Measurements from ENCODE around the gene TRPC4.
A peak's percentile ranks its signal among the peaks of the same experiment; 100 is the strongest.

TRPC4 gene

DNA sequence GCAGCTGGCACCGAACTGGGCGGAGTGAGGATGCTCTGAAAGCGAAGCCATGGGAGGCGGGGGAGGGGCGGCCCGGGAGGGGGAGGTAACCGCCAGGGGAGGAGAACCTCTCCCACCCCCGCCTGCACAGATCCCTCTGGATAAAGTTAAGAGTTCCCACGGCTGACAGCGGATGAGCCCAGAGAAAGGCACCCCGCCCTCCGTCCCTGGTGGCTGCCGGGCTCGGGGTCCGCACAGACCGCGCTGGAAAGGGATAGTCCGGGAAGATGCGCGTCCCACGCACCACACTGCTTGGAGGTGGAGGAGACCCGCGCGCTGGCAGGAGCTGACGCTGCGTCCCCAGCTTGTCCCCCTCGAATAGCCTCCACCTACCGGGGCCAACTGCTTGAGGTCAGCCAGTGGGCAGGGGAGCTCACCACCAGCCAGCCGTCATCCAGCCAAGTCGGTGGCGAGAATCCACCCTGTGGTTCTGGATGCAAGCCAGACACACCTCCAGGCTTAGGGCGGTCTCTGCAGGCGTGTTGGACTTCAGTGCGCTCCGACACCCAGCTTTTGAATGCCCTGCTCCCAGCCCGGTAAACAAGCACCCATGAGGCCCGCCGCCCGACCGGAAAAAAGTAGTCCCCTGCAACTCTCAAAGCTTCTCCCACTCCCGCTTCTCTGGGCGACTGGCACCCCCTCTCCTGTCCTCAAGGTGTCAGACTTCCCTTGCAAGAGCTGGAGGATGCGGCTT, at the start of gene TRPC4:
Gene TRPC4 (minus strand): TSS at position 17 of the 733 bp plus-strand sequence. CDS start 86,439 bp downstream, outside the sequence.
- no peak for FAIRE-seq

DNA sequence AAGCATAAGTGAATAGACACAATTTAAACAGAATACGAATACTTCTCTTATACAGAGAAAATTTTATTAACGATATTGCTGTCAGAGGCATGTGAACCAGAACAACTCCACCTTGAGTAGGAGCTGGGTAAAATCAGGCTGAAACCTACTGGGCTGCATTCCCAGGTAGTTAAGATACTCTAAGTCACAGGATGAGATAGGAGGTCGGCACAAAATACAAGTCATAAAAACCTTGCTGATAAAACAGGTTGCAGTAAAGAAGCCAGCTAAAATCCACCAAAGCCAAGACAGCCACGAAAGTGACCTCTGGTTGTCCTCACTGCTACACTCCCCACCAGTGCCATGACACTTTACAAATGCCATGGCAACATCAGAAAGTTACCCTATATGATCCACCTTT, 49.2 kb upstream of the TRPC4 start:
- FAIRE-seq = no peak

DNA sequence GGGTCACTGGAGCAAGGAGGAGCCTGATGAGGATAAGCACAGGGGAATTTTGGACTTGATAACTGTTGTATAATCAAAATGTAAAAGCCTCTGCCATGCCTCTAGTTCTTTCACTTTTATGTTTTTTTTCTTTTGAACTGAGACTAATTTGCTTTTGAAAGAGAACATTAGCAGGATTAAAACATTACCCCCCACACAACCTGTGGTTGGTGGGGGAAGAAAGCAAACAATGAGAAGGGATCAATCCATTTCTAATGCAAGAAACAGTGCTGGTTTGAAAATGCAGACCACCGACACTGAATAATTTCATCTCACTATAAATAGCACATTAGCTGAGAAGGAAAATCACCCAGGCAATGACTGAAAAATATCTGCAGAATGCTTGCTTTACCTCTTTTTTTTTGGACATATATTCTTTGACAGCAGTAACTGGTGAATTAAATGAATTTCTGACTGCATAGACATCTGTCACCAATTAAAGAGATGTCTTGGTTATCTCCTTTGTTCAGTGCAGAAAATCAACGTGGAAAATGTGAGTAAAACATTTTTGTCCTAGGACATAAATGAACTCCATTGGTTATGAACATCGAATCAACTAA, 48.6 kb upstream of the TRPC4 start:
- FAIRE-seq = no peak

DNA sequence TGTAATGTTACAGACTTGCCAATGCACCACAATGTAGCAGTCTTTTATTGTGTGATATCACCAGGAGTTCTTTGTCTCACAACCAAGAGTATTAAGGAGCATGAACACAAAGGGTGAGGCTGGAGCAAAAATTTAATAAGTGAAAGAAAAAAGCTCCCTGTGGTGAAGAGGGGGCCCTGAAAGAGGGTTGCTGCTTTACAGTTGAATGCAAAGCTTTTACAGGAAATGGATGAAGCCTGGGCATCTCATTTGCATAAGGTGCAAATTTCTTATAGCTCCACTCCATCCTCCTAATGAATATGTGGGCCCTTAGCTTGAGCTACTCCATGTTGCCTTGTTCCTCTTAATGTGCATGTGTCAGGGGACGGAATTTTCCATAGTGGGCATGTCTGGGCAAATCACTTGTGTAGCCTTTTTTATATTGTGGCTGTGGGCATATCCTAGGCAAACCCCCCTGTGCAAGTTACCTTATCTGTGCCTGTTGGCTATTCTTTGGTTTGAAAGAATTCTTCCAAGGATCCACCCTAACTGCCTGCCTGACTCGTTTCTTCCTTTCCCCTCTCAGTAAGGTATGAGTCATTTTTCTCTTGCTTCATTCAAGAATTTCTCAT, 45.3 kb upstream of the TRPC4 start:
- FAIRE-seq = no peak

DNA sequence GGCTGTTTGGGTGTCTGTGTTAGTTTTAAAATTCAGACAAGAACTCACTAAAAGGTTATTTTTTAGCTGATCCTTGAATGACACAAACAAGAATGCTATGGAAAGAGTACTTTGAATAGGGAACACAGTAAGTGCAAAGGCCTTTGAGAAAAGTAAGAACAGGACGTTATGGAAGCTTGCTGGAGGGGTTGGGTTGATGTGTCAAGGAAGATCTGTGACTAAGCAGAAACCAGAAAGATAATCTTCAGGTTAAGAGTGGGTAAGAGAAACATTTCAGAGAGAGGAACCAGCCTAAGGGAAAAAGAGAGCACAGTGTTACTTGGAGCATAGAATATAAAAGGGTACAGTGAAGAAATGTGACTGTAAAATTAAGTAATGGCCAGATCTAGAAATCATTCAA, 41.2 kb upstream of the TRPC4 start:
- FAIRE-seq = no peak

DNA sequence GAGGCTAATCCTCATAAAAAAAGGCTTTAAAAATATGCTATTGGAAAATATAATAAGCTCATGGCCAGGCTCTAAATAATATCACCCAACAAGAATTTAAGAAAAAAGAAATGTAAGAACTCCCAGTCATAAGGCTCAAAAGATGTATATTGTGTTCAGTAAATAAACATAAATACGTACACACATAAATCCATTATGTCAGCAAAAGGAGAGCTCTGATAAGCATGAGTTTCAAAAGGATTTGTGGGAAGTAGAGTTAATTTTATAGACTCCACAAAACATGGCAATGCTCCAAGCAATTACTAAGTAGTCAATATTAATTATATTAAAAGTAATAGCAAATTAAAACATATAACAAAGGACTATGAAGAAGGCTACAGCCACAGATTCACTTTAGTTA, 37.3 kb upstream of the TRPC4 start:
- no peak for FAIRE-seq

DNA sequence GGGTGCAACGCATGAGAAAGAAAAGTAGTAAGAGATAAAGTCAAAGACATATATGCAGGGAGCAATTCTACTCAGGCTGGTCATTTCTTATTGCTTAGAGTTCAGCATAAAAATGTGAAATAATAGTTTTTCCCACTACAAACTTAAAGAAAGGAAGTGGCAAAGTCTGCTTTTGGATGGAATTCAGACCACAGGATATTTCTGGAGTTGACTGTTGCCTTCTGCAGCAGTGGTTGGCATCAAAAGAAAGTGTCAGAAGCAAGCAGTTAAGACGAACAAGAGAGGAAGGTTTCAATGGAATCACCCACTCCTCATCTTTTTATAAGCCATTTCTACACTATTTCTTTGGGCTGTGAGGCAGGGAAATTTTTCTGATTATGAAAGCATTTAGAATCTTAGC, 36.2 kb upstream of the TRPC4 start:
- no peak for FAIRE-seq

DNA sequence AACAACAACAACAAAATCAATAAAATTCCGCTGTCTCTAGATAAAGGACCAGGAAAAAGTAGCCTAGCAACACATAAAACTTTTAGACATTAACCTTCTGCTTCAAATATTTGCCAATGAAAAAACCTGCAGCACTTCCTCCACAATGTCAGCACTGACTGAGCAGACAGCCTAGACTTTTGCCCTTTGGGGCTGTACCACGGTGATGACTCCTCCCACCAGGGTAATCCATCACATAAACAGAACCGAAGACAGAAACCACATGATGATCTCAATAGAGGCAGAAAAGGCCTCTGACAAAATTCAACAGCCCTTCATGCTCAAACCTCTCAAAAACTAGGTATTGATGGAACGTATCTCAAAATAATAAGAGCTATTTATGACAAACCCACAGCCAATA, 30.2 kb upstream of the TRPC4 start:
- FAIRE-seq = no peak

DNA sequence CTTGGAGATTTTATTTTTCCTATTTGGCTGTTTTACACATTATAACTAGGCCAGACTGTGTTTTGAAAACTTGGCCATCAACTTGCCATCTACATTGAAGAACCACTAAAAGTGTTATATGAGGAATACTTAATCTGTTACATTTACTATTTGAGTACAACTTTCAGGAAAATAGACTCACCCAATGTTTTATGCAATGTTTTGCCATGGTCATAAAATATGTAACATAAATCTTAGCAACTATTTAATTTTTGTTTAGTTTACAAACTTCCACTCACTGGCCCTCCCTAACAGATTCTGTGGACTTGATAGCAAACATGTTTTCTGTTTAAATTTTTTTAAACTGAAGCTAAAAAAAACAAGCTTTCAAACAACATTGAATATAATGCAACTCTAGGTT, 23.7 kb upstream of the TRPC4 start:
- peak; percentile 100 for FAIRE-seq

DNA sequence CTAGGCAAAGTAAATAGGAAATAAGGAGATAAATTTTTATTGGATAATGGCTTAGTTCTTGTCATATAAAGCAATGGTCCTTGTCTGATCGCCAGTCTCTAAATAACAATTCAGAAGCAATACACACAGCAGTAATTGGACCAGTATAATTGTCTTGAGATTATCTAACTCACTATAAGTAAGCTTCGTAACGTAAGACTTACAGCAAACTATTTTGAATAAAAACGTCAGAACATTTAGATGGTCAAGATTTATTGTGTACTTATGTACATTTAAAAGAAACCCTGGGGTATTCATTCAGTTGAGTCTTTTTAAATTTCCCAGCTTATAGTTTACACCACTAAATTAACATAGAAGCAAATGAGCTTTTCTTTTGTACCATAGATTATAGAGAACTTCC, 20.2 kb upstream of the TRPC4 start:
- peak; percentile 53 for FAIRE-seq

DNA sequence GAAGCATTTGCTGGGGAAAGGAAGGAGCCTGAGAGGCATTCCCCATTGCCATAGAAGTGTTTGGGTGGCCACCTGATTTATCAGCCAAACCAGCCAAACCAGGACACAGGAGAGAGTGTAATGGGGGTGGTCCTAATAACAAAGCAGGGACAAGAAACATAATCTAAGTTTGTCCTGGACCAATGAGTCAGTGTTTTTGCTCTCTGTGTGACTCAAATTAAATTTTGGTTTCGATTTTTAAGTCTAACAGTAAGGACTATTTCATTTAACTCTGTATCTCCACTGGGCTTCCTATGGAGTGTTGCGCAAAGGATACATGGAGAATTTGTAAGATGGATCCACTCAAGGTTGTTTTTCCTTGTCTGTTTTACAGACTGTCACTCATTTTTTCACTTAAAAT, 19.5 kb upstream of the TRPC4 start:
- no peak for FAIRE-seq

DNA sequence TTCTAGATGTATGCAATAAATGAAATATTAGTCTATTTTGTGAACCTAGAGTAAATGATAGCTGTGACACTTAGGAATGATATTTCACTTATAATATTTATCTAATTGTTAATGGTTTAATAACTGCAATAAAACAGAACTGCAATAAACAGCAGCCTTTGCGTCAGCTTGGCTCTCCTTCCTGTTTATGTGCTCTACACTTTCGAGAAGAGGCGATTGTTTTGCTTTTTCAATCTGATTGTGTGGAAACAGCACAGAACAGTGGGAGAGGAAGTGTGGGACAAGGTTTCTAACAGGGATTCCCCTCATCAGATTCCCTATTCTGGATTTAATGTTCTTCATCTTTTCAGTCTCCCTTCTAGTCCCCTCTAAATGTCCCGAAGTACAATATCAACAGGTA, 17.3 kb upstream of the TRPC4 start:
- FAIRE-seq = no peak

DNA sequence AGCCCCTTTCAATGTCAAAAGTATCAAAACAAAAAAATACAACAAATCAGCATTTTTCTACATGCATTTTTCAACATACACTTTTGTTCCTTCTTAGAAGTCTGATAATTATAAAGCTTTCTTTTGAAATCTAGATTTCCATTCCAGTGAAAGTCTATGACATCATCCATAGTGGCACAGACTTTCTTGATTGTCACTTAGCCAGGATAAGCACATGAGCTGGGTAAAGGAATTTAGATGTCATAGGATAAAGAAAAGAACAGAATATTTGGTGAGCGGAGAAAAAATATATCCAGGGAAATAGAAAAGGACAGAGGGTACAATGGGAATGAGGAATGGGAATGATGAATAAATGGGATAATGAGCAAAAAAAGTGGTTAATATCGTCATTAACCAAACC, 15.1 kb upstream of the TRPC4 start:
- no peak for FAIRE-seq

DNA sequence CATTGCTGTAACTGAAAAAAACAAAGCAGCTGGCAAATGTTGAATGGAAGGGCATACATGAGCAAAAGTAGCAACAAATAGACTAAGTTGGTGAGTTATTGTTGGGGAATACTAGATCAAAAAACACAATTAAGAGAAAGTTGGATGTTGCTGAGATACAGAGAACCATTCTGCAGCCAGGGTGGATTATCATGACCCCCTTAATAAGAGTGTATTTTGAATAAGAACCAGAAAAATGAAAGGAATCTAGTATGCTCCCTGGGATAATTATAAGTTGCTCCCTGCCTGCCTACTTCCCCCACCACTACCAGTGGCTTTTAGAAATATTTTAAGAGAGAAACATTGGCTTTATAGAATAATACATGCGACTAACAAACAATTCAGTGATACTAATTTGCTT, 14.5 kb upstream of the TRPC4 start:
- FAIRE-seq = no peak

DNA sequence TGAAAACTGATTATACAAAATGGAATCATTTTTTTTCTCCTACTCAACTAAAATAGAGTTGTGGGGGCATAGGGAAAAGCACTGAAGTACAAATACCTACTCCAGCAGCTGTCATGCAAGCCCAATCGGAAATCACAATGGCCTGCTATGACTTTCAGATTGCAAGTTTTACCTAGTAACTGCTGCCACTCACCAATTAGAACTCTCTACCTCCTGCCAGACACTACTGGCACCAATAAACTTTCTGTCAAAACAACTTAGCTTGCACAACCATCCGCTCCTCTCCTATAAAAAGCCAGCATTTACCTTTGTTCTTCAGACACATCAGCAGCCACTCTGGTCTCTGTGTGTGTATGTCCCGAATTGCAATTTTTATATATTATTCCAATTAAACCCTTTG, 9.3 kb upstream of the TRPC4 start:
- no peak for FAIRE-seq

DNA sequence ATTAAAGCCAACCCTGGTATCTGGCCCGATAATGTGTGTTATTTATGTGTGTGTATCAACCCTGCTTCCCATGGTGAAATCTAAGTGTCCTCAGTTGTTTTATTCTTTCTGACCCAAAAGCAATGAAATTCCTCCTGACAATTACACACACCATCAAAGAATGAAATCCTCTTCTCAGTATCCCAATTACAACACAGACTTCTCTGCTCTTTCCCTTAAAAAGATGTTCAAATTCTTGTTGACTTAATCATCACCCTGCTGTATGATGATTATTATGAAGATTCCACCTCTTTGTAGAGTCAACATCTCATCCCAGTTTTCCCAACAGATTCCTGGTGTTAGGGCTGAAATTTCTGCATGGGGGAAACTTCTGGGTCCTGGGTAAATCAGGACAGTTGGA, 8.9 kb upstream of the TRPC4 start:
- no peak for FAIRE-seq

DNA sequence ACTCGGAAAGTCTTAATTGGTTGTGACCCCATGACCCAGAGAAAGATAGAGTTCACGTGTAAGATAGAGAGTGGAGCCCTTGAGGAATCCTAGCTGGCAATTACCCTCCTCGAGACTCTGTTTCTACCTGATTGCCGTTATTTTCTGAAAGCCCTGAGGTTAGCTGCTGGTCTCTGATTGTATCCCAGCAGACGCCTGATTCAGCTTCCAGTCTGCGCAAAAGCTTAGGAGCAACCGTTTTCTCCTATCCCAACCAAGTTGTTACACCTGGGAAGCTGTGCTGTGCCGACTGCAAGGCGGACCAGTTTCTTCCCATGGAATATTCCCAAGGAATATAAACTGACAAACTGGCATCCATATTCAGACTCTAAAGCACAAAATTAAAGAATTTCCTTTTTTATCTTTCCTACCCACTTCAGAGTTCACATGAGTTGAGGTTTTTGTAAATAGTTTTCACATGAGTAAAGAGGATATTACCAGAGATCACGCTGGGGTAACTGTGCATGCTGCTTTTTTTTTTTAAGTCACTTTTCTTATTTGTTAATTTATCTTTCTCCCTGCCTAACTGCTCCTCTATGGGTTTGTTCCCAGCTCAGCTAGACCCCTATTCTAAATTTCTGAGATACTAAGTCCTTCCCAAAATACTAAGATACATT, 1.5 kb upstream of the TRPC4 start:
- FAIRE-seq = no peak

DNA sequence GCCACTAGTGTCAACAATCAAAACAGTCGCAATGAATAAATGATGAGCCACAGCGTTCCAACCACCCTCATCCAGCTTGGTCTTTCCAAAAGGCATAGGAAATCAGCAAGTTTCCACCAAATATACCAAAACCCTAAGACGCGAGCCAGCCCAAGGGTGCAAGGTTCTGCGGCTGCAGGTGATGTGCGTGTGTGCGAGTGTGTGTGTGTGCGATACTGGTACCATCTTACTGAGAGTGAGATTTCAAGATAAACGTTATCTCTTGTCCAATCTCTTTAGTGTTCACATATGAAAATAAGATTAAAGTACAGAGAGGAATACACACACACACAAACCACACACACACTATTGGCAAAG, 895 bp upstream of the TRPC4 start:
- FAIRE-seq = no peak

DNA sequence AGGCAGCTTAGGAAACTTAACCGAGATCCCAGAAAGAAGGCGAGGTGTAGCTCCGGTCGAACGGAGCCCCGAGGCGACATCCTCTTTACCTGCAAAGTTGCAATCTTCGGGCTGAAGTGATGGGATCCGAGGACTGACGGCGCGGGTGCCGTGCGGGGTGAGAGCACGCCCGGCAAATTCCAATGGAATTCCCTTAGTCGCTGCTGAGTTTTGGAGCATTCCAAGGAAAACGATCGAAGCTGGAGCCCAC, 141 bp downstream of the TRPC4 start:
- no peak for FAIRE-seq

DNA sequence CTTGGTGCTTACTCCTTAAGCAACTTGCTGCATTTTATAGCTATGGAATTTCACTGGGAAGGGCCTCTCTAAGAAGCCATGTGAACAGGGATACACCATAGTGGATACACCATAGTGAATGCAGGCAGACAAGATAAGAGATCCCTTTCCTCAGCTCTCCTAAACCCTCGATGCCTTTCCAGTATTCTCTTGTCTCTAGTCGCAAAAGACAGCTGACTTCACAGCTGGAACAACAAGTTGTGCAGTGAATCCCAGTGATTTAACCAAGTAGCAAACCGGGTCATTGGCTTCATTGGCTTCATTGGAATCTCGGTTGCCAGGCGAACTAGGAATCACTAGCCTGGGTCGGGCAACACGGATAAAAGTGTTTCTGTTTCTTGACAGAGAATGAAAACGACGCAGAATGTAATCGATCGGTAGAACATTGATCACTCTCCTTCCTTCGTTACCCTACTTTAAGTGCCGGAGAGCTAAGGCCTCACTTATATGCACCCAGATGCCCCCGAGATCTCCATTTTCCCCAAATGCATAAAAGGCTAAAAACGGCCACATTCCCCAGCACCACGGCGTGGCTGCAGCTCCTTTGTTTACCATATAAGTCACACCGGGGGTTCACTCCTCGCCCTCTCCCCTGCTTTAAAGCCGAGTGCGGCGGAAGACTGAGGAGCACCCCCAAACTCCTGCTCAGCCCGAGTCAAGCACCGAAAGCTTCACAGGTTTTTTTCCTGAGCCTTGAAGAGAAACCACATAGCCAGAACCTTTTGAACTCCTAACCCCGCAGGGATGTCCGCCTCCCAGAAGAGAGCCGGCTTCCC, 674 bp downstream of the TRPC4 start:
- no peak for FAIRE-seq

DNA sequence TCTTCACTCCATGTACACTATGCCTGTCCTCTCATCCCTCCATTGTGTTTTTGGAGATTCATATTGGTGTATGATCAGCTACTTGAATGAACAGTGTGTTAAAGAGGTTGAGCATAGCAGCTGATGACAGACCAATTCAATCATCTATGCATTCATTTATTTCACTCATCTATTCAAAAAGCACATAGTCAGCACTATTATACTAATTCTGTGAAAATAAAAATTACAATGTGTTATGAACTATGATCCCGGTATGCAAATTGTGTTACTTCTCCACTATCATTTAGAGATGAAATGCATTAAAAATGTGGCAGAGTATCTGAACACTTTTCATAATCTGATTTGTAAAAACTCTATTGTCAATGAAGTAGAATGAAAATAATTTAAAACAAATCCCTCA, 5.9 kb downstream of the TRPC4 start:
- FAIRE-seq = no peak

DNA sequence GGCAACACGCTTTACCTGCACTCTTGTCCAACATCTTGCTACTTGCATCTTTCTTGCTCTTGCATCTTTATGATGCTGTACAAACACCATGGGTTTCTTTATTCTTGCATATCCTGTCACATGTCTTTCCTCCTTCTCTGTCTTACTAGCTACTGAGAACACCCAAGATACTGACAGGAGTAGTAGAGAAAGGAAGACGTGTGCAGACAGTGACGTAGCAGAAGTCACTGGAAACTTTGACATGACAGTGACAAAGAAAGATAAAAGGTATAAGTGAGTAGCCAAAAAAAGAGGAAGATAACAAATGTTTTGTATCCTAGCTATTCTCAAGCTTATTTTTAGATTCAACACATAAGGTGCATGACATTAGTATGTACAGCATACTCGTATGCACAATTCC, 34.2 kb downstream of the TRPC4 start:
- no peak for FAIRE-seq

DNA sequence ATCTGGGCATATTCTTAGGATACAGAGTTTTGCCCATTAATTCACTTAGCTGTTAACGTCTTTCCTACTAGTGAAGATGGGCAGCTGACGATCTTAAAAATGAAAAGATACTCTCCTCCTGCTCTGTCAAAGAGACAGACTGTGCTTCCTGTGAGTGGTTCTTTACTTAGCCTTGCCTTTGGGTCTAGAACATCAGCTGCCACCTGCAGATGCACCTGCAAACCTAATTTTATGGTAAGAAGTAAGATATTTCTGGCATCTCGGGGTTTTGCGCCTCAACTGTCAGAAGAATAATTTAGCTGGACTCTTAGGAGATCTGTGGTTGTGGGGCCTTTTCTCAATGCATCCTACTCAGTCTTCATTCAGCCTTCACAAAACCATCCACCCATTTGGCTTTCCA, 36.2 kb downstream of the TRPC4 start:
- no peak for FAIRE-seq

DNA sequence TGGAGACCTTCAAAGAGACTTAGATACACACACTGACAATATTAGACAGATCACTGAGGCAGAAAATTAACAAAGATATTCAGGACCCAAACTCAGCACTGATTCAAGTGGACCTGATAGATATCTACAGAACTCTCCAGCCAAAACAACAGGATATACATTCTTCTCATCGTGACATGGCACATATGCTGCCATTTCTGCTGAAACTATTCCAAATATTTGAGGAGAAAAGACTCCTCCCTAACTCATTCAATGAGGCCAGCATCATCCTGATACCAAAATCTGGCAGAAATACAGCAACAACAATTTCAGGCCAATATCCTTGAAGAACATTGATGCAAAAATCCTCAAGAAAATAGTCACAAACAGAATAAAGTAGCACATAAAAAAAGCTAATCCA, 53.3 kb downstream of the TRPC4 start:
- no peak for FAIRE-seq

Measured in endometrium (tissue), 2 donors.